Fibroblast of lung (primary cell): Measurements from ENCODE around the gene SGCA. TPM values are rescaled to one million over a fixed set of nuclear protein-coding genes. Genes with fewer than 3 reads are reported as not detected.

Experiments used
- DNase-seq, 2 donors: peaks; one replicate each; pipeline versions ENCODE4 v3.0.0 to v3.0.0-alpha.2; 2010; ENCODE audit warnings: low read depth in 2 of 2
- H2AFZ ChIP-seq: 2 replicates; pipeline ENCODE4 v1.5.1; 2012; ENCODE audit warnings: low read length, control low read depth, inconsistent platforms
- H3K27ac ChIP-seq: 2 replicates; pipeline ENCODE4 v1.5.1; 2011; ENCODE audit warnings: low read length, control low read depth; ENCODE audit not compliant: insufficient read depth
- H3K27me3 ChIP-seq: 2 replicates; pipeline ENCODE4 v1.5.1; 2011; ENCODE audit warnings: mild to moderate bottlenecking, low read length; ENCODE audit not compliant: control insufficient read depth, insufficient read depth
- H3K36me3 ChIP-seq: 2 replicates; pipeline ENCODE4 v1.5.1; 2011; ENCODE audit warnings: low read length; ENCODE audit not compliant: control insufficient read depth, insufficient read depth
- H3K4me1 ChIP-seq: 2 replicates; pipeline ENCODE4 v1.5.1; 2011; ENCODE audit warnings: low read length; ENCODE audit not compliant: control insufficient read depth, insufficient read depth; ENCODE audit errors: extremely low read depth
- H3K4me2 ChIP-seq: 2 replicates; pipeline ENCODE4 v1.5.1; 2011; ENCODE audit warnings: low read length, control low read depth; ENCODE audit not compliant: insufficient read depth; ENCODE audit errors: extremely low read depth
- H3K4me3 ChIP-seq, 4 experiments: fragments of 200-600 bp in 1 of 4; sonication (generic) in 1 of 4; replicated peaks in 1 of 4; 2 replicates each; pipeline ENCODE4 v1.5.1; 2011 to 2016; ENCODE audit warnings: low read length in 4 of 4, low read depth in 3 of 4, mild to moderate bottlenecking in 3 of 4, control low read depth in 2 of 4, inconsistent platforms in 1 of 4, mixed read lengths in 1 of 4; ENCODE audit not compliant: insufficient read depth in 1 of 4; ENCODE audit errors: control extremely low read depth in 1 of 4
- H3K79me2 ChIP-seq: 2 replicates; pipeline ENCODE4 v1.5.1; 2012; ENCODE audit warnings: mild to moderate bottlenecking, low read length, inconsistent platforms; ENCODE audit not compliant: control insufficient read depth, insufficient read depth
- H3K9ac ChIP-seq: 2 replicates; pipeline ENCODE4 v1.5.1; 2011; ENCODE audit warnings: mild to moderate bottlenecking, low read length, control low read depth; ENCODE audit not compliant: insufficient read depth
- H3K9me3 ChIP-seq: 2 replicates; pipeline ENCODE4 v1.5.1; 2012; ENCODE audit warnings: low read depth, low read length; ENCODE audit not compliant: control insufficient read depth, insufficient read depth
- H4K20me1 ChIP-seq: 2 replicates; pipeline ENCODE4 v1.5.1; 2011; ENCODE audit warnings: low read length; ENCODE audit not compliant: control insufficient read depth, insufficient read depth; ENCODE audit errors: extremely low read depth
- EZH2 ChIP-seq: IDR thresholded peaks from 2 replicates; pipeline ENCODE4 v1.5.1; 2012; ENCODE audit warnings: low read length, control low read depth, mild to moderate bottlenecking; ENCODE audit errors: missing control alignments
- polyA plus RNA-seq, 2 donors: library from polyadenylated mRNA; depleted of rRNA in 1 of 2; stranded (reverse) in 1 of 2; unstranded in 1 of 2; fragments of >200 nt; gene quantifications; 2 replicates each; pipeline ENCODE4 v1.2.1, GENCODE V29; 2011 to 2012; ENCODE audit warnings: missing spikeins in 1 of 2
- total RNA-seq: library from RNA; depleted of rRNA; stranded (reverse); fragments of >200 nt; gene quantifications from 2 replicates; pipeline ENCODE4 v1.2.1, GENCODE V29; 2014
- TF ChIP-seq, protein P1 (sequence below), 2 donors: IDR thresholded peaks in 1 of 2; conservative IDR thresholded peaks in 1 of 2; 1 replicate in 1 of 2; 2 replicates in 1 of 2; pipeline ENCODE4 v1.5.1; 2011 to 2012; ENCODE audit warnings: low read length in 2 of 2, control low read depth in 1 of 2, inconsistent platforms in 1 of 2, low read depth in 1 of 2, mild to moderate bottlenecking in 1 of 2

The SGCA gene
- total and polyA plus RNA-seq, 2 donors (not counting 1 experiment from before 2014, with no cell fraction given) = 1.6 to 4.3 TPM

DNA sequence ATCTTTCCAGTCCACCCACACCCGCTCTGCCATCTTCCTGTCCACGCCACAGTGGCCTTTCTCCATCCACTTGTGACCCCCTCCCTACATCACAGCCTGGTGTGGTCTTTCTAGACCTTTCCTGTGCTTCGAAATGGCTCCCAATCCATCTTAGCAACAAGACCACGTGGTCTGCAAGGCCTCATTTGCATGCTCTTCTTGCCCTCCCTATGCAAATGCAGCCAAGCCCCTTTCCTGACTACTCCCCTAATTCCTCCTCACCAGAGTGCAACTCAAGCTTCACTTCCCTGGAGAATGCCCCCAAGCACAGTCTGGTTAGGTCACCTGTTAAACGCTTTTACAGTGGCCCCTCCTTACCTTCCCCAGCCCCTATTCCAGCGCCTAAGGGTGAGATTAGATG, 21.4 kb upstream of the SGCA start:
- DNase-seq = no peak
- H3K9ac ChIP-seq = no peak overlapping the region
- no peak overlapping the region for H3K4me3 ChIP-seq
- TF ChIP-seq, protein P1, sequence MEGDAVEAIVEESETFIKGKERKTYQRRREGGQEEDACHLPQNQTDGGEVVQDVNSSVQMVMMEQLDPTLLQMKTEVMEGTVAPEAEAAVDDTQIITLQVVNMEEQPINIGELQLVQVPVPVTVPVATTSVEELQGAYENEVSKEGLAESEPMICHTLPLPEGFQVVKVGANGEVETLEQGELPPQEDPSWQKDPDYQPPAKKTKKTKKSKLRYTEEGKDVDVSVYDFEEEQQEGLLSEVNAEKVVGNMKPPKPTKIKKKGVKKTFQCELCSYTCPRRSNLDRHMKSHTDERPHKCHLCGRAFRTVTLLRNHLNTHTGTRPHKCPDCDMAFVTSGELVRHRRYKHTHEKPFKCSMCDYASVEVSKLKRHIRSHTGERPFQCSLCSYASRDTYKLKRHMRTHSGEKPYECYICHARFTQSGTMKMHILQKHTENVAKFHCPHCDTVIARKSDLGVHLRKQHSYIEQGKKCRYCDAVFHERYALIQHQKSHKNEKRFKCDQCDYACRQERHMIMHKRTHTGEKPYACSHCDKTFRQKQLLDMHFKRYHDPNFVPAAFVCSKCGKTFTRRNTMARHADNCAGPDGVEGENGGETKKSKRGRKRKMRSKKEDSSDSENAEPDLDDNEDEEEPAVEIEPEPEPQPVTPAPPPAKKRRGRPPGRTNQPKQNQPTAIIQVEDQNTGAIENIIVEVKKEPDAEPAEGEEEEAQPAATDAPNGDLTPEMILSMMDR (conservative IDR thresholded peaks at IDR 0.05 in 1 of 2, IDR thresholded peaks at IDR 0.05 in 1 of 2; ENCODE audit: low read depth in 1 of 2, low read length in 2 of 2) = no peak
- no peak for TF ChIP-seq EZH2
- H3K4me2 ChIP-seq = no peak overlapping the region
- peaks cover 70% of the 10 kb centered on the region for H3K79me2 ChIP-seq
- no peaks in the 10 kb centered on the region for H3K9me3 ChIP-seq
- H4K20me1 ChIP-seq = no peaks in the 10 kb centered on the region
- H3K27me3 ChIP-seq = no peaks in the 10 kb centered on the region
- H3K4me1 ChIP-seq = peaks cover 22% of the 10 kb centered on the region
- peaks cover 39% of the 10 kb centered on the region for H3K36me3 ChIP-seq
- H2AFZ ChIP-seq = no peak overlapping the region
- no peak overlapping the region for H3K27ac ChIP-seq

DNA sequence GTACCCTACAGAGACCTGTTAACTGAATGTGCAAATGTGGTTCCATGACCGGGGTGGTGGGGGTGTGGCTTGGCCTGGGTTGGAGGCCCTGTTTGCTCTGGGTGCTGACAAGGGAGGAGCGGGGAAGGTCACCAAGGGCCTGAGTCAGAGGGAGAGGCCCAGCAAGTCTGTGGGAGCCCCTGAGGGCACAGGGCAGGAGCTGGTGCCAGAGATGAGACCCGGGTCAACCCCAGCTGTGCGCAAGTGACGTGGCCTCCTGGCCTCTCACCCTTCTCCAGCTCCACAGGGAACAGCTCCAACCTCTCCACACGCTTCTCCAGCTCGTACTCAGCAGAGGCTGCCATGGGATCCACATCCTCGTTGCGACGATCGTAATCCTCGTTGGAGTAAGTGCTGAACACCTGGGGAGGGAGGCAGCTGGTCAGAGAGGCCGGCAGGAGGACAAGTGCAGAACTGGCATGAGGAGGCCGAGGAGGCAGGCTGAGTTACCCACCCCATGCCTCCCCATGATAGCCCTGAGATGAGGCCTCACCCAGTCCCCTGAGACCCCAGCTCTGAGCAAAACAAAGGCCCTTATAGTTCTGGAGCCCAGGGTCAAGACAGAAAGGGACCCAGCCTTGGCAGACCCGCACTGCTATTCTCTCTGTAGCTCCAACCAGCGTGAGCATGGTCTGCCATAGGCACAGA, 20.8 kb upstream of the SGCA start:
- H4K20me1 ChIP-seq = no peaks in the 10 kb centered on the region
- H3K36me3 ChIP-seq = peaks cover 34% of the 10 kb centered on the region
- no peaks in the 10 kb centered on the region for H3K27me3 ChIP-seq
- peak overlapping the region; percentile 68 for H3K4me2 ChIP-seq
- H3K4me1 ChIP-seq = peaks cover 22% of the 10 kb centered on the region
- H3K27ac ChIP-seq = peak overlapping the region; percentile 28
- H3K4me3 ChIP-seq = no peak overlapping the region
- H2AFZ ChIP-seq = no peak overlapping the region
- TF ChIP-seq EZH2 = no peak
- TF ChIP-seq, protein P1 (conservative IDR thresholded peaks at IDR 0.05 in 1 of 2, IDR thresholded peaks at IDR 0.05 in 1 of 2; ENCODE audit: low read depth in 1 of 2, low read length in 2 of 2) = no peak
- no peaks in the 10 kb centered on the region for H3K9me3 ChIP-seq
- peaks cover 77% of the 10 kb centered on the region for H3K79me2 ChIP-seq
- no peak for DNase-seq
- no peak overlapping the region for H3K9ac ChIP-seq

DNA sequence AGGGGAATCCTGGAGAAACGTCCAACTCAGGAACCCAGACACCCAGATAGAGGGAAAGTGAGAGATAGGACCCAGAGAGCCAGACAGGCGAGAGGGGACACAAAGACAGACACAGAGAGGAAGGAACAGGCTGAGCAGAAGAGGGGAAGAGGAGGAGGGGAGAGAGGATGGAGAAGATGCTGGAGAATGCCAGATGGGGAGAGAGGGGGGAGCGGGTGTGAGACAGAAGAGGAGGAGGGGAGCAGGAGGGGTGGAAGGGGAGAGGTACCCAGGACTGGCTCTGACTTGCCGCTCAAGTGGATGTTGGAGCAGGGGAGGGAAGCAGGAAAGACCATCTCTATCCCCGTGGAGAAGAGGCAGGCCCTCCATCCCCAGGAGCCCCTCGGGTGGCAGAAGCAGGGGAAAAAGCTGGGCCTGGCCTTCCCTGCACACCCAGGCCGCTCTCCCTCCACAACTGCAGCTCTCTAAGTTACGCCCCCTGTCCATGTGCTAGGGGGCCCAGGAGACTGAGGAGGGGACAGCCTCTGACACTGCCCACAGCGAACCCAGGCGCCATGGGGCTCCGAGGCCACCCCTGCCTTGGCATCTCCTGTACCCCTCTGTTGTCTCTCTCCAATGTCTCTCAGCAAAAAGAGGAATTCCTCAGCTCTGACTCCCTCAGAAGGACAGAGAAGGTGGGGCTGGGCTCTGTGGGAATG, 20.1 kb upstream of the SGCA start:
- Histone ChIP-seq H3K36me3 (peaks cover 27% of the 10 kb centered on the region), H3K79me2 (peaks cover 84% of the 10 kb centered on the region), H2AFZ (no peak overlapping the region), H3K9ac (peak overlapping the region; percentile 13), H3K27ac (peak overlapping the region; percentile 28), H4K20me1 (no peaks in the 10 kb centered on the region), H3K9me3 (no peaks in the 10 kb centered on the region), H3K4me1 (peaks cover 22% of the 10 kb centered on the region), H3K4me2 (peak overlapping the region; percentile 98), H3K27me3 (no peaks in the 10 kb centered on the region), H3K4me3 (peak overlapping the region in 1 of 4 experiments; percentile 84)
- DNase-seq = no peak
- TF ChIP-seq, protein P1 (conservative IDR thresholded peaks at IDR 0.05 in 1 of 2, IDR thresholded peaks at IDR 0.05 in 1 of 2; ENCODE audit: low read depth in 1 of 2, low read length in 2 of 2) = no peak
- no peak for TF ChIP-seq EZH2
